Skeletal muscle cell (primary cell): ENCODE data around the gene HCST.

Source experiments
- DNase-seq: peaks from one replicate; pipeline ENCODE4 v3.0.0-alpha.2; 2010; ENCODE audit warnings: low read depth
- H3K4me3 ChIP-seq: 2 replicates; pipeline ENCODE4 v1.5.1; 2011; ENCODE audit warnings: low read depth, mild to moderate bottlenecking, control low read depth, low read length, moderate library complexity

The HCST gene

GRCh38 chr19:35949131-35949530 is 46.8 kb downstream of the HCST start:
- no peak for DNase-seq
- no peak overlapping the region for H3K4me3 ChIP-seq
